HG03354 (cell line): ENCODE measurements around the gene ZNF566.
A peak's percentile ranks its signal among the peaks of the same experiment; 100 is the strongest.

Experiments used
- ATAC-seq: cut with Tn5 transposase; IDR thresholded peaks from one replicate; pipeline ENCODE4 v1.9.1; 2021; ENCODE audit warnings: mild to moderate bottlenecking; ENCODE audit not compliant: unreplicated experiment, poor library complexity, severe bottlenecking

Gene ZNF566

GRCh38 chr19:36456831-36457230 lies 32.5 kb downstream of the ZNF566 start:
- no peak for ATAC-seq

- ATAC-seq, result no peak
Observed at GRCh38 chr19:36449059-36449670, 40.2 kb downstream of the ZNF566 start.

GRCh38 chr19:36441339-36441738 lies 48.0 kb downstream of the ZNF566 start:
- ATAC-seq, result no peak

GRCh38 chr19:36436531-36436930 lies 52.8 kb downstream of the ZNF566 start:
- no peak for ATAC-seq

GRCh38 chr19:36423925-36424324 lies 65.4 kb downstream of the ZNF566 start:
- no peak for ATAC-seq

GRCh38 chr19:36421749-36422481 lies 67.4 kb downstream of the ZNF566 start:
- ATAC-seq, result no peak

- ATAC-seq, result no peak
Observed at GRCh38 chr19:36420961-36421748, 68.2 kb downstream of the ZNF566 start.

- ATAC-seq, result peak; percentile 83
Observed at GRCh38 chr19:36418287-36419001, 70.9 kb downstream of the ZNF566 start, which contains the start of gene ZFP82. ZFP82 (minus strand) TSS chr19:36418644; CDS start chr19:36409789, 8,855 bp downstream.

GRCh38 chr19:36417752-36418286 lies 71.5 kb downstream of the ZNF566 start:
- ATAC-seq, result no peak

GRCh38 chr19:36409841-36410240 lies 79.5 kb downstream of the ZNF566 start:
- ATAC-seq, result no peak

GRCh38 chr19:36408101-36408500 lies 81.3 kb downstream of the ZNF566 start:
- ATAC-seq, result no peak

- ATAC-seq, result no peak
Observed at GRCh38 chr19:36404498-36404897, 84.9 kb downstream of the ZNF566 start.

- no peak for ATAC-seq
Observed at GRCh38 chr19:36401475-36401874, 87.9 kb downstream of the ZNF566 start.

- ATAC-seq, result no peak
Observed at GRCh38 chr19:36398571-36398970, 90.8 kb downstream of the ZNF566 start.
